SK-N-SH treated with all-trans-retinoic acid at 6 μM for 48 hours (cell line): ENCODE results near the gene KRTAP10-4.

Experiments used
- ATAC-seq: fragments of 200-7000 bp; cut with Tn5 transposase; 3 replicates; pipeline ENCODE4 v1.9.1; 2020; ENCODE audit warnings: mild to moderate bottlenecking, moderate library complexity
- ARNTL ChIP-seq: fragments of 450-650 bp; formaldehyde crosslinking; IDR thresholded peaks from 2 replicates; pipeline ENCODE4 v1.5.0; 2020; ENCODE audit warnings: low read depth, mild to moderate bottlenecking, moderate library complexity, borderline replicate concordance
- BACH2 ChIP-seq: fragments of 250-450 bp; sonication (Bioruptor Pico); IDR thresholded peaks from 2 replicates; pipeline ENCODE4 v1.9.0; 2021; ENCODE audit warnings: mild to moderate bottlenecking, borderline replicate concordance
- CSDC2 ChIP-seq: fragments of 250-450 bp; sonication (Bioruptor Pico); IDR thresholded peaks from 2 replicates; pipeline ENCODE4 v1.5.0; 2020; ENCODE audit warnings: mild to moderate bottlenecking, moderate library complexity
- CSRNP3 ChIP-seq: fragments of 250-450 bp; sonication (Bioruptor Pico); IDR thresholded peaks from 2 replicates; pipeline ENCODE4 v1.5.1; 2021; ENCODE audit warnings: mild to moderate bottlenecking, moderate library complexity
- GLIS3 ChIP-seq: fragments of 250-450 bp; sonication (Bioruptor Pico); IDR thresholded peaks from 2 replicates; pipeline ENCODE4 v1.5.0; 2020; ENCODE audit warnings: mild to moderate bottlenecking, moderate library complexity
- ISL1 ChIP-seq: fragments of 250-450 bp; sonication (Bioruptor Pico); IDR thresholded peaks from 2 replicates; pipeline ENCODE4 v2.1.2; 2022; ENCODE audit warnings: mild to moderate bottlenecking, moderate library complexity
- OSR1 ChIP-seq: fragments of 250-450 bp; sonication (Bioruptor Pico); IDR thresholded peaks from 2 replicates; pipeline ENCODE4 v1.8.0; 2022; ENCODE audit warnings: moderate library complexity, mild to moderate bottlenecking, inconsistent platforms
- PPARA ChIP-seq: fragments of 250-450 bp; sonication (Bioruptor Pico); IDR thresholded peaks from 2 replicates; pipeline ENCODE4 v1.5.0; 2020; ENCODE audit warnings: mild to moderate bottlenecking, borderline replicate concordance
- RARB ChIP-seq: fragments of 250-450 bp; sonication (Bioruptor Pico); IDR thresholded peaks from 2 replicates; pipeline ENCODE4 v1.8.0; 2021; ENCODE audit warnings: mild to moderate bottlenecking, moderate library complexity
- SNAI2 ChIP-seq: fragments of 250-450 bp; sonication (Bioruptor Pico); IDR thresholded peaks from 2 replicates; pipeline ENCODE4 v1.5.0; 2020; ENCODE audit warnings: mild to moderate bottlenecking, moderate library complexity
- TCF4 ChIP-seq: fragments of 250-450 bp; sonication (Bioruptor Pico); IDR thresholded peaks from 2 replicates; pipeline ENCODE4 v1.8.0; 2021; ENCODE audit warnings: mild to moderate bottlenecking, moderate library complexity, borderline replicate concordance
- TOX ChIP-seq: fragments of 250-450 bp; sonication (Bioruptor Pico); IDR thresholded peaks from 2 replicates; pipeline ENCODE4 v1.8.0; 2021; ENCODE audit warnings: mild to moderate bottlenecking, moderate library complexity, borderline replicate concordance
- ZC3H10 ChIP-seq: fragments of 250-450 bp; sonication (Bioruptor Pico); IDR thresholded peaks from 2 replicates; pipeline ENCODE4 v1.5.1; 2021; ENCODE audit warnings: mild to moderate bottlenecking, moderate library complexity
- ZFP3 ChIP-seq: fragments of 250-450 bp; sonication (Bioruptor Pico); IDR thresholded peaks from 2 replicates; pipeline ENCODE4 v1.5.0; 2020; ENCODE audit warnings: mild to moderate bottlenecking, moderate library complexity
- ZFP30 ChIP-seq: fragments of 450-650 bp; formaldehyde crosslinking; IDR thresholded peaks from 2 replicates; pipeline ENCODE4 v1.5.0; 2022; ENCODE audit warnings: mild to moderate bottlenecking, moderate library complexity
- ZNF70 ChIP-seq: fragments of 450-650 bp; formaldehyde crosslinking; IDR thresholded peaks from 2 replicates; pipeline ENCODE4 v1.5.0; 2020; ENCODE audit warnings: mild to moderate bottlenecking, moderate library complexity
- ZNF8 ChIP-seq: fragments of 450-650 bp; formaldehyde crosslinking; IDR thresholded peaks from 2 replicates; pipeline ENCODE4 v1.5.0; 2020; ENCODE audit warnings: mild to moderate bottlenecking, moderate library complexity
- TF ChIP-seq, protein P1 (sequence below): fragments of 250-450 bp; sonication (Bioruptor Pico); IDR thresholded peaks from 2 replicates; pipeline ENCODE4 v1.5.0; 2020; ENCODE audit warnings: mild to moderate bottlenecking, moderate library complexity
- TF ChIP-seq, protein P2 (sequence below): fragments of 250-450 bp; sonication (Bioruptor Pico); IDR thresholded peaks from 2 replicates; pipeline ENCODE4 v1.5.1; 2020; ENCODE audit warnings: low read depth, mild to moderate bottlenecking, moderate library complexity

Gene KRTAP10-4

GRCh38 chr21:44530221-44530902, 43.2 kb upstream of the KRTAP10-4 start:
- ATAC-seq = no peak
- no peak for TF ChIP-seq BACH2 (CRISPR knock-in tag)

DNA sequence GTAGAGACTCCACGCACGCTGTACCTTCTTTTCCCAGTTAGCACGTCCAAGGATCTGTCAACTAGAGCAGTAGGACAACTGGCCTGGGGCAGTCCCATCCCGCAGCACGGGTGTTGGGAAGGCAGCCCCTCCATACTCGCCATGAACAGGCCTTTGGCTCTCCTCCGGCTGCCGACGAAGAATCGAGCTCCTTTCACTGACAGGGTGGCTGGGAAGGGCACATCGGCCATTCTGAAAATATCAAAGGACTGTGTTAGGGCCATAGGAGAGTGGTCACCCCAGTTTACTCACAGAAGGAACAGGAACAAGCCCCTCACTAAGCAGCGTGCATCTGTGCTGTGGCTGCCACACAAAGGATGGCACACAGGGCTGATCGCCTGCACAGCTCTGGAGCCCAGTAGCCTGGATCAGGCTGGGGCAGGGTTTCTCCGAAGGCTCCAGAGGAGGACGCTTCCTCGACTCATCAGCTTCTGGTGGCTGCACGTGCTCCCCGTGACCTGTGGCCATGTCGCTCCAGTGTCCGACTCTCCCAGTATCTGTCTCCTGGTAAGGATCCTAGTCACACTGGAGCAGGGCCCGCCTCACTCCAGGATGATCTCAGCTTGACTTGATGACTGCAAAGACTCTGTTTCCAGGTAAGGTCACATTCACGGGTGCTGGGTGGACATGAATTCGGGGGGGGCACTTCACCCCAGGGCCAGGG, 42.5 kb upstream of the KRTAP10-4 start:
- TF ChIP-seq, protein P1, sequence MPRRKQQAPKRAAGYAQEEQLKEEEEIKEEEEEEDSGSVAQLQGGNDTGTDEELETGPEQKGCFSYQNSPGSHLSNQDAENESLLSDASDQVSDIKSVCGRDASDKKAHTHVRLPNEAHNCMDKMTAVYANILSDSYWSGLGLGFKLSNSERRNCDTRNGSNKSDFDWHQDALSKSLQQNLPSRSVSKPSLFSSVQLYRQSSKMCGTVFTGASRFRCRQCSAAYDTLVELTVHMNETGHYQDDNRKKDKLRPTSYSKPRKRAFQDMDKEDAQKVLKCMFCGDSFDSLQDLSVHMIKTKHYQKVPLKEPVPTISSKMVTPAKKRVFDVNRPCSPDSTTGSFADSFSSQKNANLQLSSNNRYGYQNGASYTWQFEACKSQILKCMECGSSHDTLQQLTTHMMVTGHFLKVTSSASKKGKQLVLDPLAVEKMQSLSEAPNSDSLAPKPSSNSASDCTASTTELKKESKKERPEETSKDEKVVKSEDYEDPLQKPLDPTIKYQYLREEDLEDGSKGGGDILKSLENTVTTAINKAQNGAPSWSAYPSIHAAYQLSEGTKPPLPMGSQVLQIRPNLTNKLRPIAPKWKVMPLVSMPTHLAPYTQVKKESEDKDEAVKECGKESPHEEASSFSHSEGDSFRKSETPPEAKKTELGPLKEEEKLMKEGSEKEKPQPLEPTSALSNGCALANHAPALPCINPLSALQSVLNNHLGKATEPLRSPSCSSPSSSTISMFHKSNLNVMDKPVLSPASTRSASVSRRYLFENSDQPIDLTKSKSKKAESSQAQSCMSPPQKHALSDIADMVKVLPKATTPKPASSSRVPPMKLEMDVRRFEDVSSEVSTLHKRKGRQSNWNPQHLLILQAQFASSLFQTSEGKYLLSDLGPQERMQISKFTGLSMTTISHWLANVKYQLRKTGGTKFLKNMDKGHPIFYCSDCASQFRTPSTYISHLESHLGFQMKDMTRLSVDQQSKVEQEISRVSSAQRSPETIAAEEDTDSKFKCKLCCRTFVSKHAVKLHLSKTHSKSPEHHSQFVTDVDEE = no peak
- TF ChIP-seq ZFP3 (CRISPR knock-in tag) = no peak
- TF ChIP-seq RARB (CRISPR knock-in tag) = no peak
- TF ChIP-seq TOX = no peak
- TF ChIP-seq ISL1 (CRISPR knock-in tag) = no peak
- no peak for TF ChIP-seq ZNF70 (CRISPR knock-in tag)
- no peak for TF ChIP-seq TCF4
- no peak for TF ChIP-seq ZNF8 (CRISPR knock-in tag)
- TF ChIP-seq, protein P2, sequence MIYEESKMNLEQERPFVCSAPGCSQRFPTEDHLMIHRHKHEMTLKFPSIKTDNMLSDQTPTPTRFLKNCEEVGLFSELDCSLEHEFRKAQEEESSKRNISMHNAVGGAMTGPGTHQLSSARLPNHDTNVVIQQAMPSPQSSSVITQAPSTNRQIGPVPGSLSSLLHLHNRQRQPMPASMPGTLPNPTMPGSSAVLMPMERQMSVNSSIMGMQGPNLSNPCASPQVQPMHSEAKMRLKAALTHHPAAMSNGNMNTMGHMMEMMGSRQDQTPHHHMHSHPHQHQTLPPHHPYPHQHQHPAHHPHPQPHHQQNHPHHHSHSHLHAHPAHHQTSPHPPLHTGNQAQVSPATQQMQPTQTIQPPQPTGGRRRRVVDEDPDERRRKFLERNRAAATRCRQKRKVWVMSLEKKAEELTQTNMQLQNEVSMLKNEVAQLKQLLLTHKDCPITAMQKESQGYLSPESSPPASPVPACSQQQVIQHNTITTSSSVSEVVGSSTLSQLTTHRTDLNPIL (CRISPR knock-in tag) = no peak
- TF ChIP-seq BACH2 (CRISPR knock-in tag) = no peak
- no peak for TF ChIP-seq ZFP30 (CRISPR knock-in tag)
- no peak for TF ChIP-seq PPARA (CRISPR knock-in tag)
- no peak for TF ChIP-seq CSDC2 (CRISPR knock-in tag)
- TF ChIP-seq CSRNP3 = no peak
- TF ChIP-seq, all 23 proteins: peak for 0
- no peak for ATAC-seq

DNA sequence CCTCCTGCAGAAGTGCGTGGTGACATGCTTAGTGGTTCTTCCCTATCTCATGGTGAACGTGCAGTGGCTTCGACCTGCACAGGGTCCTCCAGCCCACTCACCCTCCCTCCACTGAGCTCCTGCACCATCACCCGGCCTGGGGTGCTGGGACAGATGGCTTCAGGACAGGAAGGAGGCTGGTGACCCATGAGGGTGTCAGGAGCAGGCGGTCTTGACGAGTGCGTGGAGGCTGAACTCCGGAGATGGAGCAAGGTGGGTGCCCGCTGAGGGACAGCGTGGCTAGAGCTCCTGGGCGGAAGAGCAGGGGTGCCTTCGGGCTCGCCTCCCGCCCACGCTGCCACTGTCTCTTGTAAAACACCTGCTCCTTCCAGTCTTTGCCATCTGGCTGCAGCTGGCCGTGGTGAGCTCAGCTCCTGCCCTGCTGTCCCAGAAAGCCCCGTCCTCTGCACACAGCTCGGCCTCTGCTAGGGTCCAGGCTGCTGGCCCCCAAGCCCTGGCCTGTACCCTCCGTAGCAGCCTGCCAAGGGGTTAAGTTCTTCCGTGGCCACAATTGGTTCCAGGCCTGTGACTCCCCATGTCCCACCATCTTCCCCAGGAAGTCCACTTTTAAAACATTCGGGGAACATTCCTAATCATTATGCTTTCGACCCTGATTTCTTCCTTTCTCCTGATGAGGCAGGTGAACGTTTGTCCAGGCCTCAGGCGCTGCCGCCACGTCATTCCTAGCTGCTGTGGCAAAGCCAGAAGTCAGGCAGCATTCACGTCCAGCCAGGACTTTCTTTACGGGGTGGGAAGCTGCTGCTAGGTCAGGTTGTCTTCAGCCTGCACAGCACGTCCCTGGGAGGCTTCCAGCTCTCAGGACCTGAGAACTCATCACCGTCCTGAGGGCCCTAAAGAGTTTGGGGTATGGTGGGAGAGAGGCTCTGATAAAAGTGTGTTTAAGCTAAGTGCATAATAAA, 41.6 kb upstream of the KRTAP10-4 start:
- ATAC-seq = no peak
- TF ChIP-seq ZFP30 (CRISPR knock-in tag) (no peak), PPARA (CRISPR knock-in tag) (no peak), ISL1 (CRISPR knock-in tag) (no peak), TCF4 (no peak), ZNF8 (CRISPR knock-in tag) (no peak), CSRNP3 (no peak), ZFP3 (CRISPR knock-in tag) (no peak), RARB (CRISPR knock-in tag) (no peak), GLIS3 (CRISPR knock-in tag) (no peak), ZNF70 (CRISPR knock-in tag) (no peak), OSR1 (CRISPR knock-in tag) (no peak), BACH2 (CRISPR knock-in tag) (no peak), ZC3H10 (CRISPR knock-in tag) (no peak), CSDC2 (CRISPR knock-in tag) (no peak), ARNTL (no peak), SNAI2 (CRISPR knock-in tag) (no peak)
- TF ChIP-seq, protein P1 = no peak
- TF ChIP-seq, protein P2 (CRISPR knock-in tag) = no peak
